ENCODE measurements around the gene AANAT. TPM values are rescaled to one million over a fixed set of nuclear protein-coding genes. Genes with fewer than 3 reads are reported as not detected.
"Not testable (repeated sequence)": the region's sequence is repeated elsewhere in the genome, so short reads cannot be mapped to it uniquely, and the experiment has no call there.

Gene AANAT
- polyA plus RNA-seq, 1 donor = 0.13 TPM

DNA sequence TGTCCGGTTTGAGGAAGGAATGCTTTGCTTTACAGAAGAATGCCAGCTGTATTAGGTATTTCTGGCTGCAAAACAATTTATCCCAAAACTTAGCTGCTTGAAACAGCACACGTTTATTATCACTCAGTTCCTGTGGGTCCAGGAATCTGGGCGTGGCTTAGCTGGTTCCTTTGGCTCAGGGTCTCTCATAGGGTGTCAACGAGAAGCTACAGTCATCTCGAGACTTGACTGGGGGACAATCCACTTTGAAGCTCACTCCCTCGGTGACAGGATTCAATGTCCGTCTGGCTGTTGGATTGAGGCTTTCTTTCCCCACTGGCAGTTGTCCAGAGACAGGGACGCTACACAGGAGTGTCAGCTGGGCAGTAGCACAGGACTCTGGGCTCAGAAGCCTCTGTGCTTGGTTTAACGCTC, 43.4 kb downstream of the AANAT start:
- no CpG with 5 or more reads among the region's 9 CpGs for WGBS (ENCODE audit: insufficient coverage, low lambda C conversion rate)
- no peak overlapping the region for H3K4me3 ChIP-seq (ENCODE audit: low read length)
- no peaks in the 10 kb centered on the region for H3K9me3 ChIP-seq (ENCODE audit: control insufficient read depth, low read depth, low read length)
- H3K27ac ChIP-seq (ENCODE audit: low read length) = no peak overlapping the region
- H3K27me3 ChIP-seq (ENCODE audit: control insufficient read depth, insufficient read depth, low read length) = no peaks in the 10 kb centered on the region
- H3K36me3 ChIP-seq (ENCODE audit: control insufficient read depth, insufficient read depth, low read length) = no peaks in the 10 kb centered on the region
- peaks cover 10% of the 10 kb centered on the region for H3K4me1 ChIP-seq (ENCODE audit: control insufficient read depth, insufficient read depth, low read length)
- no peak for DNase-seq

DNA sequence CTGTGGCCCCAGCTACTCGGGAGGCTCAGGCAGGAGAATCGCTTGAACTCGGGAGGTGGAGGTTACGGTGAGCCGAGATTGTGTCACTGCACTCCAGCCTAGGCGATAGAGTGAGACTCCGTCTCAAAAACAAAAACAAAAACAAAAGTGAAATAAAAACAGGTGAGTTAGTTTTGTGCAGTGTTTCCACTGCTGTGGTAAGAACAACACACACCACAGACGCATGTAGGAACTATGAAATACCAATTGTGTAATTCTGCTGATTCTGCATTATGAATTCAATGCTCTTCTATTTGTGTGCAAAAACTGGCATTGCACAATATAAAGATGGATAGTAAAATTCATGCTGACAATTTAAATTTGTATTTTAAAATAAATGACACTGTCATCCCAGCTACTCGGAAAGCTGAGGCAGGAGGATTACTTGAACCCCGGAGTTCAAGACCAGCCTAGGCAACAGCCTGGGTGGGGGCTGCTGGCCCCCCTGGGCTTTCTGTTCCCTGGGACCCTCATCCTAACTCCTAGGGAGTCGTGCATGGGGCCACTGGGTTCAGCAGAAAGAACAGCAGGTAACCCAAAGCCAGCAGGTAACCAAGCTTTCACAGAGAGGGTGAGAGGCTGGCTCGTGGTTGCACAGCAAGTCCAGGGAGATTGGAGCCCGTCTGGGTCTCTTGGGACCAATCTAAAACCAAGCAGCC, 44.4 kb downstream of the AANAT start:
- no peak for DNase-seq
- no peaks in the 10 kb centered on the region for H3K9me3 ChIP-seq (ENCODE audit: control insufficient read depth, low read depth, low read length)
- H3K27me3 ChIP-seq (ENCODE audit: control insufficient read depth, insufficient read depth, low read length) = no peaks in the 10 kb centered on the region
- H3K4me3 ChIP-seq (ENCODE audit: low read length) = no peak overlapping the region
- H3K4me1 ChIP-seq (ENCODE audit: control insufficient read depth, insufficient read depth, low read length) = peaks cover 5% of the 10 kb centered on the region
- H3K36me3 ChIP-seq (ENCODE audit: control insufficient read depth, insufficient read depth, low read length) = no peaks in the 10 kb centered on the region
- 67% methylated on average over 1 of the region's 13 CpGs for WGBS (ENCODE audit: insufficient coverage, low lambda C conversion rate)
- no peak overlapping the region for H3K27ac ChIP-seq (ENCODE audit: low read length)

DNA sequence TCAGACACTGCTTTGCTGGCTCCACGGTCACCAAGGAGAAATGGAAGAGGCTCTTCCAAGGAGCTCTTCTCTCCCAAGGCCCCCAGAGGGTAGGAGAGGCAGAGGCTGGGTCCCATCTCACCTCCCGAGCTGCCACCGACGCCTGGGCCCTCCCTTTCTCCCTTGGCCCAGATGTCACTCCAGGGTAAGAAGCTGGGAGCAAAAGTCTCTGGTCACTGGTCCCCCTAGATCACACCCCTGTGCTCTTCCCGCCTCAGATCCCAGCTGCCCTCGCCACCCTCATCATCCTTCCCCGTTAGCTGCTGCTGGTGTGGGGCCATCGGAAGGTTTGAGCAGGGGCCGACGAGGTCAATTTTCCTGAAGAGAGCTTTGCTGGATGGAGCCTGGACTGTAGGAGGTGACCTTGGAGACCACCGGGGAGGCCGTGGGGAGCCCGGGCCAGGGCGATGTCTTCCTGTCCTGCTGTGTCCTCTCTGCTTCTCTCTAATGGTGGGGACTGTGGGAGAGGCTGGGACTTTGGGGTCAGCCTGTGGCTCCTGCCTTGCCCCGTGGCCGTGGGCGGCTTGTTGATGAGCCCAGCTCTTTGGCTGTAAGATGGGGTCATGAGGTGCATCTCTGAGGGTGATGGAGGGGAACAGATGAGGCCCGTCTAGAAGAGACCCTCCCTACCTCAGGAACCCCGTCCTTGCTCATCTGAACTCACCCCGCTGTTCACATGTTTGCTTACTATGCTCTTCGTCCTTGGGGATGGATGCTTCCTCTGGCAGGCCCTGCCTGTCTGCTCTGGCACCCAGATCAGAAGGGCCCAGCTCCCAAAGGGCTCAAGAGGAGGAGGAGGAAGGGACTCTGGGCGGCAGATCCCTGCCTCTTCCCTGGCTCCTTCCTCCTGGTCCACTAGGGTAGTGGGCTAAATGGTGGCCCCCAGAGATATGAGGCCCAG, 45.2 kb downstream of the AANAT start:
- Histone ChIP-seq H3K4me3 (ENCODE audit: low read length) (no peak overlapping the region), H3K27me3 (ENCODE audit: control insufficient read depth, insufficient read depth, low read length) (no peaks in the 10 kb centered on the region), H3K27ac (ENCODE audit: low read length) (no peak overlapping the region), H3K36me3 (ENCODE audit: control insufficient read depth, insufficient read depth, low read length) (no peaks in the 10 kb centered on the region), H3K4me1 (ENCODE audit: control insufficient read depth, insufficient read depth, low read length) (no peaks in the 10 kb centered on the region), H3K9me3 (ENCODE audit: control insufficient read depth, low read depth, low read length) (no peaks in the 10 kb centered on the region)
- no peak for DNase-seq
- WGBS (ENCODE audit: insufficient coverage, low lambda C conversion rate) = no CpG with 5 or more reads among the region's 22 CpGs

DNA sequence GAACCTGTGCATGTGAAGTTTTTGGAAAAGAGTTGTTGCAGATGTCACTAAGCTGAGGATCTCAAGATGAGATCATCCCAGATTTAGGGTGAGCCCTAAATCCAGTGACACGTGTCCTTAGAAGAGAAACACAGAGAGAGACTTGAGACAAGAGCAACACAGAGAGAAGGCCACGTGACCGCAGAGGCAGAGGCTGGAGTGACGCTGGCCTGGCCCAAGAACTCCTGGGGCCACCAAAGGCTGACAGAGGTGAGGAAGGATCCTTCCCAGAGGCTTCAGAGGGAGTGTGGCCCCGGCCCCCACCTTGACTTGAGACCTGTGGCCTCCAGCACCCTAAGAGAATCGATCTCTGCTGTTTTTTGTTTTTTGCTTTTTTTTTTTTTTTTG, 45.9 kb downstream of the AANAT start:
- Histone ChIP-seq H3K27me3 (ENCODE audit: control insufficient read depth, insufficient read depth, low read length) (no peaks in the 10 kb centered on the region), H3K4me1 (ENCODE audit: control insufficient read depth, insufficient read depth, low read length) (no peaks in the 10 kb centered on the region), H3K36me3 (ENCODE audit: control insufficient read depth, insufficient read depth, low read length) (no peaks in the 10 kb centered on the region), H3K4me3 (ENCODE audit: low read length) (no peak overlapping the region), H3K27ac (ENCODE audit: low read length) (no peak overlapping the region), H3K9me3 (ENCODE audit: control insufficient read depth, low read depth, low read length) (no peaks in the 10 kb centered on the region)
- no peak for DNase-seq
- no CpG with 5 or more reads among the region's 6 CpGs for WGBS (ENCODE audit: insufficient coverage, low lambda C conversion rate)

DNA sequence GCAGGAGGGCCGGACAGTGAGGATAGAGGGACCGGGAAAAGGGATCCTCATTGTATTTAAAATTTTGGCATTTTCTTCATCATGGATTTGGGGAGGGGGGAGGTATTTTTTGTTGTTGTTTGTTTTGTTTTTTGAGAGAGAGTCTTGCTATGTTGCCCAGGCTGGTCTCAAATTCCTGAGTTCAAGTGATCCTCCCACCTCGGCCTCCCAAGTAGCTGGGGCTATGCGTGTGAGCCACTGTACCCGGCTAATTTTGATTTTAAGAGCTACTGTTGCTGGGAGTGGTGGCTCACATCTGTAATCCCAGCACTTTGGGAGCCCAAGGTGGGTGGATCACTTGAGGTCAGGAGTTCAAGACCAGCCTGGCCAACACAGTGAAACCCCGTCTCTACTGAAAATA, 47.0 kb downstream of the AANAT start:
- no CpG with 5 or more reads among the region's 6 CpGs for WGBS (ENCODE audit: insufficient coverage, low lambda C conversion rate)
- H3K4me1 ChIP-seq (ENCODE audit: control insufficient read depth, insufficient read depth, low read length); H3K9me3 ChIP-seq (ENCODE audit: control insufficient read depth, low read depth, low read length); H3K27ac ChIP-seq (ENCODE audit: low read length); H3K36me3 ChIP-seq (ENCODE audit: control insufficient read depth, insufficient read depth, low read length); H3K27me3 ChIP-seq (ENCODE audit: control insufficient read depth, insufficient read depth, low read length); H3K4me3 ChIP-seq (ENCODE audit: low read length); DNase-seq: not testable (repeated sequence)

DNA sequence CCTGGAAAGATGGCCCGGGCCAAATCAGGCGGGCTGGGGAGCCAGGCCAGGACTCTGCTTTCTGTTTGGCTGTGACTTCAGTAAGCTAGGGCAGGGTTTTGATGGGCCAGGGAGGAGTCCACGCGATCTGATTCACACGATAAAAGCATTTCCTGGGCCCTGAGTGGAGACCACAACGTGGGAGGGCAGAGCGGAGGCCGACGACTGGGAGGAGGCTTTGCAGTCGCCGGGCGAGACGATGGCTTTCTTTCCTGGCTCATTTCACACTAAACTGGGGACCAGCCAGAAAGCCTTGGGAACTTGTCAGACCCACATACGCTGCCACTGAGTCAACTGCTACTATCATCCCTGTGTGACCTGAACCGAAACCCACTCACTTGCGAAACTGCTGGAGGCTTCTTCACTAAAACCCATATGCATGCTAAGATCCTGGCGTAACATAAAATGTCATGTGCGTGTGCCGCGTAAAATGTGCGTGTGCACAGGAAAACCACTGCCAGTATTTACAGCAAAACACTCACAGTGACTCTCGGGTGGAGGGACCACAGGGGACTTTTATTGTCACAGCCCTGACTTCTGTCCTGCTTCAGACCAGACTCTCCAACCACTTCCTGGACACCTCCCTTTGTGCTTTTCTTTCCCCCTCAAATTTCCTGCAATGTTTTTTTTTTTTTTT, 48.0 kb downstream of the AANAT start:
- H3K4me3 ChIP-seq (ENCODE audit: low read length) = no peak overlapping the region

DNA sequence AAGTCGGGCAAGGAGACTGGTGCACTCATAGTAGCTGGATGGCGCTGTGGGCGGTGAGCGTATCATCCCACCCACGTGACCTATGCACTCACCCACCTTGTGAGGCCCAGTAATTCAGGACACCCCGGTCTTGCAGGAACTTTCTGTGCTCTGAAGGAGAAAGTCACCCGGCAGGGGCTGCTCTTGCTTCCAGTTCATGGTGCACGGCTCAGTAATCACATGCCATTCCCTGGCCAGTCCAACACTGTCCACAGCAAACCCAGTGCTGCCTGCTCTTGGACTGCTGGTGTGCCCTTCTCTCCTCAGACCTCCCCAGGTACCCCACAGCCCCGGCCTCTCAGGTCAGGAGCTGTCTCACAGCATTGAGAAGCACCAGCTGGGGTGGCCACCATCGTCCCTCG, 50.2 kb downstream of the AANAT start:
- no CpG with 5 or more reads among the region's 11 CpGs for WGBS (ENCODE audit: insufficient coverage, low lambda C conversion rate)
- no peak for DNase-seq
- Histone ChIP-seq H3K27me3 (ENCODE audit: control insufficient read depth, insufficient read depth, low read length) (no peaks in the 10 kb centered on the region), H3K4me3 (ENCODE audit: low read length) (no peak overlapping the region), H3K27ac (ENCODE audit: low read length) (no peak overlapping the region), H3K9me3 (ENCODE audit: control insufficient read depth, low read depth, low read length) (no peaks in the 10 kb centered on the region), H3K36me3 (ENCODE audit: control insufficient read depth, insufficient read depth, low read length) (no peaks in the 10 kb centered on the region), H3K4me1 (ENCODE audit: control insufficient read depth, insufficient read depth, low read length) (no peaks in the 10 kb centered on the region)

More for the DNA sequence above, 48.0 kb downstream of the AANAT start:
- DNase-seq = peak in 1 of 2 donors; percentile 47
- no peaks in the 10 kb centered on the region for H3K4me1 ChIP-seq (ENCODE audit: control insufficient read depth, insufficient read depth, low read length)
- H3K36me3 ChIP-seq (ENCODE audit: control insufficient read depth, insufficient read depth, low read length) = no peaks in the 10 kb centered on the region
- no peaks in the 10 kb centered on the region for H3K27me3 ChIP-seq (ENCODE audit: control insufficient read depth, insufficient read depth, low read length)
- peak overlapping the region; percentile 46 for H3K27ac ChIP-seq (ENCODE audit: low read length)
- H3K9me3 ChIP-seq (ENCODE audit: control insufficient read depth, low read depth, low read length) = no peaks in the 10 kb centered on the region
- no CpG with 5 or more reads among the region's 22 CpGs for WGBS (ENCODE audit: insufficient coverage, low lambda C conversion rate)

DNA sequence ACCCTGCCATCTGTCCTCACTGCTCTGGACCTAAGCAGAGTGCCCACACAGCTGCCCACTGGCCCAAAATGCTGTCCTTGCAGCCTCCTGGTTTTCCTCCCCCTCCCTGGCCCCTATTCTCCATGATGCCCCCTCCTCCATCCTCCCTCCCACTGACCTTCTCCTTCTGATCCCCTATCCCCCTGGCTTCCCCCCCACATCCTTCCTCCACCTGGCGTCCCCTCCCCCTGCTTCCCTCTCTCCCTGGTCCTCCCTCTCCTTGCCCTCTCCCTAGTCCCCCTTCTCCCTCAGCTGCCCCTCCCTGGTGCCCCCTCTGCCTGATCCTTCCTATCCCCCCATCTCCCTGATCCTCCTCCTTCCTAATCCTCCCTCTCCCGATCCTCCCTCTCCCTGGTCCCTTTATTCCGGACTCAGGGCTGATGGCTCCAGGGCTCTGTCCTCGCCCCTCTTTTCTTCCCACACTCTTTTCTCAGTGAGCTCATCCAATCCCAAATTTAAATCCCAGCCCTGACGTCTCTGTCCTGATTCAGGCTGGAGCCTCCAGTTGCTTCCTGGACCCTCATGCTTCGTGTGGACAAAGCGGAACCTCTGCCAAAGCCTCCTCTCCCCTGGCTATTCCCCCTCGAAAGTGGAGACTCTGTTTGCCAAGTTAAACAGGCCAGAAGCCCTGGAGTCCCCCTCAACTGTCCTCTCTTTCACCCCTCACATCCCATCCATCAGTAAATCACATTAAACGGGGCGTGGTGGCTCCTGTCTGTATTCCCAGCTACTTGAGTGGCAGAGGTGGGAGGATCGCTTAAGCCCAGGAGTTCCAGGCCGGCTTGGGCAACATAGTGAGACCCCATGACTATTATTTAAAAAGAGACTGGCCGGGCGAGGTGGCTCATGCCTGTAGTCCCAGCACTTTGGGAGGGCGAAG, 51.9 kb downstream of the AANAT start:
- no peaks in the 10 kb centered on the region for H3K36me3 ChIP-seq (ENCODE audit: control insufficient read depth, insufficient read depth, low read length)
- H3K9me3 ChIP-seq (ENCODE audit: control insufficient read depth, low read depth, low read length) = no peaks in the 10 kb centered on the region
- H3K27ac ChIP-seq (ENCODE audit: low read length) = no peak overlapping the region
- H3K27me3 ChIP-seq (ENCODE audit: control insufficient read depth, insufficient read depth, low read length) = no peaks in the 10 kb centered on the region
- 86% methylated on average over 4 of the region's 15 CpGs for WGBS (ENCODE audit: insufficient coverage, low lambda C conversion rate)
- H3K4me1 ChIP-seq (ENCODE audit: control insufficient read depth, insufficient read depth, low read length) = peaks cover 6% of the 10 kb centered on the region
- DNase-seq = no peak
- H3K4me3 ChIP-seq (ENCODE audit: low read length) = no peak overlapping the region

All from large intestine (tissue), 3 donors.